ENCODE measurements around the gene MYH16.
A peak's percentile ranks its signal among the peaks of the same experiment; 100 is the strongest.

The MYH16 gene

GRCh38 chr7:99244939-99245338, 27.7 kb upstream of the MYH16 start:
- DNase-seq (ENCODE audit: low read depth): no peak
- no peak for TF ChIP-seq MAX (IDR thresholded peaks at IDR 0.05; ENCODE audit: low read depth, low read length)
- TF ChIP-seq POLR2A (IDR thresholded peaks at IDR 0.05; ENCODE audit: extremely low read depth, insufficient read length): no peak
- no peak for TF ChIP-seq MYC (IDR thresholded peaks at IDR 0.05; ENCODE audit: low read depth, low read length)
- TF ChIP-seq, protein P1, sequence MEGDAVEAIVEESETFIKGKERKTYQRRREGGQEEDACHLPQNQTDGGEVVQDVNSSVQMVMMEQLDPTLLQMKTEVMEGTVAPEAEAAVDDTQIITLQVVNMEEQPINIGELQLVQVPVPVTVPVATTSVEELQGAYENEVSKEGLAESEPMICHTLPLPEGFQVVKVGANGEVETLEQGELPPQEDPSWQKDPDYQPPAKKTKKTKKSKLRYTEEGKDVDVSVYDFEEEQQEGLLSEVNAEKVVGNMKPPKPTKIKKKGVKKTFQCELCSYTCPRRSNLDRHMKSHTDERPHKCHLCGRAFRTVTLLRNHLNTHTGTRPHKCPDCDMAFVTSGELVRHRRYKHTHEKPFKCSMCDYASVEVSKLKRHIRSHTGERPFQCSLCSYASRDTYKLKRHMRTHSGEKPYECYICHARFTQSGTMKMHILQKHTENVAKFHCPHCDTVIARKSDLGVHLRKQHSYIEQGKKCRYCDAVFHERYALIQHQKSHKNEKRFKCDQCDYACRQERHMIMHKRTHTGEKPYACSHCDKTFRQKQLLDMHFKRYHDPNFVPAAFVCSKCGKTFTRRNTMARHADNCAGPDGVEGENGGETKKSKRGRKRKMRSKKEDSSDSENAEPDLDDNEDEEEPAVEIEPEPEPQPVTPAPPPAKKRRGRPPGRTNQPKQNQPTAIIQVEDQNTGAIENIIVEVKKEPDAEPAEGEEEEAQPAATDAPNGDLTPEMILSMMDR (IDR thresholded peaks at IDR 0.05; ENCODE audit: low read depth, low read length): no peak

DNA sequence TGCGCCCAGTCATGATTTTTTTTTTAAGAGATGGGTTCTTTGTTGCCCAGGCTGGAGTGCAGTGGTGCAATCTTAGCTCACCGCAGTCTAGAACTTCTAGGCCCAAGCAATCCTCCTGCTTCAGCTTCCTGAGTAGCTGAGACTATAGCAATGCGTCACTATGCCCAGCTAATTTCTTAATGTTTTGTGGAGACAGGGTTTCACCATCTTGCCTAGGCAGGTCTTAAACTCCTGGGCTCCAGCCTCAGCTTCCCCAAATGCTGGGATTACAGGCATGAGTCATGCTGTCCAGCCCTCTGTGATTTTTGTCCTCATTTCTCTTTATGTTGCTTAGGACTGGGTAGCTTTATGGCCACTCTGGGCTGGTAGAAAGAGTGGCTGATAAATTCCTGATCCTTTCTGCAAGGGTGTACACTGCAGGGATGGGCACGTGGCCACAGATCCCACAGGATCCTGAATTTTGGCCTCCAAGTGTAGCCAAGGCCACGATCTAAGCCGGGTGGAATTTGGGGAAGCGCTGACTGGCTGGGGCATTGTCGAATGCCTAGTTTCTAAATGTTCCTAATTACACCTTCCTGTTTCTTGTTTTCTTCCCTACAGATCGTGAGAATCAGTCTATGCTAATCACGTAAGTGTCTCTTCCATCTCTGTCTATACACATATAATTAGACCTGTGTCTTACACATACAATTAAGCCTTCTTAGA, 24.1 kb upstream of the MYH16 start:
- peak; percentile 91 for DNase-seq (ENCODE audit: low read depth)
- TF ChIP-seq POLR2A (IDR thresholded peaks at IDR 0.05; ENCODE audit: extremely low read depth, insufficient read length) (no peak), MYC (IDR thresholded peaks at IDR 0.05; ENCODE audit: low read depth, low read length) (no peak), MAX (IDR thresholded peaks at IDR 0.05; ENCODE audit: low read depth, low read length) (no peak)
- TF ChIP-seq, protein P1 (IDR thresholded peaks at IDR 0.05; ENCODE audit: low read depth, low read length): no peak
- H3K4me3 ChIP-seq (ENCODE audit: low read depth, low read length): no peak overlapping the region

More at GRCh38 chr7:99244939-99245338, 27.7 kb upstream of the MYH16 start:
- H3K4me3 ChIP-seq (ENCODE audit: low read depth, low read length): no peak overlapping the region

- TF ChIP-seq POLR2A (IDR thresholded peaks at IDR 0.05; ENCODE audit: extremely low read depth, insufficient read length) (no peak), MYC (IDR thresholded peaks at IDR 0.05; ENCODE audit: low read depth, low read length) (no peak)
- DNase-seq (ENCODE audit: low read depth): no peak
These were observed 22.6 kb upstream of the MYH16 start for GRCh38 chr7:99249985-99250575.

DNA sequence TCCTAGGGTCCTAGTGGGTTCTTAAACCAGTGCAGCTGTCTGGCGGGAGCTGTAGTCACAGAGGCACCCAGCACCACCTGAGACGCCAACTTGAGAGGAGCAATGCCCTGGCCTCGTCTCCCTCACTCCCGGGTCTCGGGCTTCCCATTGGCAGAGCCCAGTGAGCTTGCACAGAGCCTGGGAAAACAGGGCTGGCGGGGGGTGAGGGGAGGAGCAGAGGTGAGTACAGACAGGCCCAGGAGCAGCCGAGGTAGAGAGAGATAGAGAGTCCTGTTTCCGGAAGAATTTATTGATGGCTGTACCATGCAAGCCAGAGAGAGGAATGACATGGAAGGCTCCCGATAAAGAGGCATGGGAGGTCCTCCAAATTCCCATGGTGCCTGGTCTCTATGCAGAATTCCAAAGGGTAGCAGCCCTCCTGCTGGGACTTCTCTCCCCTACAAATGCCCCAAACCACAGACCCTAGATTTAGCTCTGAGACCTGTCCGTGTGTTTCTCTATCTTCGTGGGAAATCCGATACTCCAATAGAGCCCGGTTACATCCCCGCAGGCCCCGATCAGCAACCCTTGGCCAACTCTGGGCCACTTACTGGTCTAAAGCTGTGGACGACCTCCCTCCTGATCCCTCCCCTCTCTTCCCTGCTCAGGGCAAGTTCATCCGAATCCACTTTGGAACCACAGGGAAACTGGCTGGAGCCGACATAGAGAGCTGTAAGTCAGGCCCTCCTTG, 20.3 kb upstream of the MYH16 start:
- DNase-seq (ENCODE audit: low read depth): no peak
- TF ChIP-seq MAX (IDR thresholded peaks at IDR 0.05; ENCODE audit: low read depth, low read length) (no peak), MYC (IDR thresholded peaks at IDR 0.05; ENCODE audit: low read depth, low read length) (no peak)
- no peak overlapping the region for H3K4me3 ChIP-seq (ENCODE audit: low read depth, low read length)

More at GRCh38 chr7:99249985-99250575, 22.6 kb upstream of the MYH16 start:
- H3K4me3 ChIP-seq (ENCODE audit: low read depth, low read length): no peak overlapping the region

DNA sequence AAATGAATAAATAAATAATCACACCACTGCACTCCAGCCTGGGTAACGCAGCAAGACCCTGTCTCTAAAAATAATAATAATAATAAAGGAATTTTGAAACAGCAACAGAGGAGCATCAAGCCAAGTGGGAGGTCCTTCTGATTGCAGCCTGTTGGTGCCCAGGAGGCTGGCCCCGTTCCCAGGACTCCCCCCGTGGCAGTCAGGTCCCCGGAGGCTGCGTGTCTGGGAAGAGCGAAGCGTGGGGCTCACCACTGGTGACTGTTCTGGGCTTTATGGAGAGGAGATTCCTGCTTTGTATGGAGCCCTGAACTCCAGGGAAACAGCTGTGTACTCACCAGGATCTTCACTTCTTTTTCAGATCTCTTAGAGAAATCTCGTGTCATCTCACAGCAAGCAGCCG, 19.3 kb upstream of the MYH16 start:
- no peak for DNase-seq (ENCODE audit: low read depth)
- H3K4me3 ChIP-seq (ENCODE audit: low read depth, low read length): no peak overlapping the region
- TF ChIP-seq POLR2A (IDR thresholded peaks at IDR 0.05; ENCODE audit: extremely low read depth, insufficient read length): no peak
- TF ChIP-seq, protein P1 (IDR thresholded peaks at IDR 0.05; ENCODE audit: low read depth, low read length): no peak

GRCh38 chr7:99254390-99254789, 18.2 kb upstream of the MYH16 start:
- no peak overlapping the region for H3K4me3 ChIP-seq (ENCODE audit: low read depth, low read length)
- TF ChIP-seq MAX (IDR thresholded peaks at IDR 0.05; ENCODE audit: low read depth, low read length): no peak
- TF ChIP-seq MYC (IDR thresholded peaks at IDR 0.05; ENCODE audit: low read depth, low read length): no peak
- TF ChIP-seq POLR2A (IDR thresholded peaks at IDR 0.05; ENCODE audit: extremely low read depth, insufficient read length): no peak
- TF ChIP-seq, protein P1 (IDR thresholded peaks at IDR 0.05; ENCODE audit: low read depth, low read length): no peak
- DNase-seq (ENCODE audit: low read depth): no peak
